ENCODE measurements around the gene GABRA4. TPM values are rescaled to one million over a fixed set of nuclear protein-coding genes. Genes with fewer than 3 reads are reported as not detected.

GABRA4 gene
- total and polyA plus RNA-seq, 2 experiments from 2014 or later: 1.5 to 1.9 TPM

DNA sequence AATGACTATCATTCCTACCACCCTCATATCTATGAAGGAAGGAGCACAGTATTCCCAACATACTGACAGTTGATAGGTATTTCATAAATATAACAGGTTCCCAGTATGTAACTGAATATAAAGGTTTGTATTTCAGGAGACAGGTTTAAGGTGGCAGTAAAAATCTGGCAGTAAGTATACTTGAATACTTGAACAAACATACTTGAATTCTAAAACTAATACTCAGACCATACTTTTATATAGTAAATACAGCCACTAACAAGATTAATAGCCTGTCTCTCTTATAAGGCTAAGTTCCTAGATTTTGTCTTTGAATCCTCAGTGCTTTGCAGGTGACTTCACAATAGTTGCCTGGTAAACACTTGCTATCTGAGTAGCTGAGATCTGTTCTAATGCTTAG is 37.8 kb downstream of the GABRA4 start:
- Mint-ChIP-seq H3K4me1 (no peaks in the 10 kb centered on the region), H3K4me3 (no peak overlapping the region)
- no peak for ATAC-seq

More for the DNA sequence above, 37.8 kb downstream of the GABRA4 start:
- Histone ChIP-seq H3K4me2 (no peak overlapping the region), H3K36me3 (ENCODE audit: insufficient read depth) (no peaks in the 10 kb centered on the region), H3K4me1 (ENCODE audit: insufficient read depth) (no peaks in the 10 kb centered on the region), H3K4me3 (no peak overlapping the region), H3F3A (replicated peaks; ENCODE audit: low read depth) (no peaks in the 10 kb centered on the region), H3K79me2 (replicated peaks; ENCODE audit: insufficient read depth) (no peaks in the 10 kb centered on the region), H4K20me1 (replicated peaks; ENCODE audit: insufficient read depth) (no peaks in the 10 kb centered on the region), H3K27me3 (ENCODE audit: insufficient read depth) (no peaks in the 10 kb centered on the region), H3K9me2 (ENCODE audit: insufficient read depth) (no peaks in the 10 kb centered on the region), H2AFZ (no peak overlapping the region), H3K27ac (ENCODE audit: low read depth) (no peak overlapping the region)
- Mint-ChIP-seq H3K27ac (no peak overlapping the region), H3K27me3 (ENCODE audit: insufficient read depth, low read depth, poor library complexity) (peaks cover 3% of the 10 kb centered on the region), H3K9me3 (no peaks in the 10 kb centered on the region), H3K36me3 (ENCODE audit: low read depth) (no peaks in the 10 kb centered on the region)
- TF ChIP-seq STAT1 (IDR thresholded peaks at IDR 0.05; ENCODE audit: unreplicated experiment): no peak
- TF ChIP-seq ZNF331 (CRISPR knock-in tag; IDR thresholded peaks at IDR 0.05; ENCODE audit: low read depth): no peak
- TF ChIP-seq, protein P1, sequence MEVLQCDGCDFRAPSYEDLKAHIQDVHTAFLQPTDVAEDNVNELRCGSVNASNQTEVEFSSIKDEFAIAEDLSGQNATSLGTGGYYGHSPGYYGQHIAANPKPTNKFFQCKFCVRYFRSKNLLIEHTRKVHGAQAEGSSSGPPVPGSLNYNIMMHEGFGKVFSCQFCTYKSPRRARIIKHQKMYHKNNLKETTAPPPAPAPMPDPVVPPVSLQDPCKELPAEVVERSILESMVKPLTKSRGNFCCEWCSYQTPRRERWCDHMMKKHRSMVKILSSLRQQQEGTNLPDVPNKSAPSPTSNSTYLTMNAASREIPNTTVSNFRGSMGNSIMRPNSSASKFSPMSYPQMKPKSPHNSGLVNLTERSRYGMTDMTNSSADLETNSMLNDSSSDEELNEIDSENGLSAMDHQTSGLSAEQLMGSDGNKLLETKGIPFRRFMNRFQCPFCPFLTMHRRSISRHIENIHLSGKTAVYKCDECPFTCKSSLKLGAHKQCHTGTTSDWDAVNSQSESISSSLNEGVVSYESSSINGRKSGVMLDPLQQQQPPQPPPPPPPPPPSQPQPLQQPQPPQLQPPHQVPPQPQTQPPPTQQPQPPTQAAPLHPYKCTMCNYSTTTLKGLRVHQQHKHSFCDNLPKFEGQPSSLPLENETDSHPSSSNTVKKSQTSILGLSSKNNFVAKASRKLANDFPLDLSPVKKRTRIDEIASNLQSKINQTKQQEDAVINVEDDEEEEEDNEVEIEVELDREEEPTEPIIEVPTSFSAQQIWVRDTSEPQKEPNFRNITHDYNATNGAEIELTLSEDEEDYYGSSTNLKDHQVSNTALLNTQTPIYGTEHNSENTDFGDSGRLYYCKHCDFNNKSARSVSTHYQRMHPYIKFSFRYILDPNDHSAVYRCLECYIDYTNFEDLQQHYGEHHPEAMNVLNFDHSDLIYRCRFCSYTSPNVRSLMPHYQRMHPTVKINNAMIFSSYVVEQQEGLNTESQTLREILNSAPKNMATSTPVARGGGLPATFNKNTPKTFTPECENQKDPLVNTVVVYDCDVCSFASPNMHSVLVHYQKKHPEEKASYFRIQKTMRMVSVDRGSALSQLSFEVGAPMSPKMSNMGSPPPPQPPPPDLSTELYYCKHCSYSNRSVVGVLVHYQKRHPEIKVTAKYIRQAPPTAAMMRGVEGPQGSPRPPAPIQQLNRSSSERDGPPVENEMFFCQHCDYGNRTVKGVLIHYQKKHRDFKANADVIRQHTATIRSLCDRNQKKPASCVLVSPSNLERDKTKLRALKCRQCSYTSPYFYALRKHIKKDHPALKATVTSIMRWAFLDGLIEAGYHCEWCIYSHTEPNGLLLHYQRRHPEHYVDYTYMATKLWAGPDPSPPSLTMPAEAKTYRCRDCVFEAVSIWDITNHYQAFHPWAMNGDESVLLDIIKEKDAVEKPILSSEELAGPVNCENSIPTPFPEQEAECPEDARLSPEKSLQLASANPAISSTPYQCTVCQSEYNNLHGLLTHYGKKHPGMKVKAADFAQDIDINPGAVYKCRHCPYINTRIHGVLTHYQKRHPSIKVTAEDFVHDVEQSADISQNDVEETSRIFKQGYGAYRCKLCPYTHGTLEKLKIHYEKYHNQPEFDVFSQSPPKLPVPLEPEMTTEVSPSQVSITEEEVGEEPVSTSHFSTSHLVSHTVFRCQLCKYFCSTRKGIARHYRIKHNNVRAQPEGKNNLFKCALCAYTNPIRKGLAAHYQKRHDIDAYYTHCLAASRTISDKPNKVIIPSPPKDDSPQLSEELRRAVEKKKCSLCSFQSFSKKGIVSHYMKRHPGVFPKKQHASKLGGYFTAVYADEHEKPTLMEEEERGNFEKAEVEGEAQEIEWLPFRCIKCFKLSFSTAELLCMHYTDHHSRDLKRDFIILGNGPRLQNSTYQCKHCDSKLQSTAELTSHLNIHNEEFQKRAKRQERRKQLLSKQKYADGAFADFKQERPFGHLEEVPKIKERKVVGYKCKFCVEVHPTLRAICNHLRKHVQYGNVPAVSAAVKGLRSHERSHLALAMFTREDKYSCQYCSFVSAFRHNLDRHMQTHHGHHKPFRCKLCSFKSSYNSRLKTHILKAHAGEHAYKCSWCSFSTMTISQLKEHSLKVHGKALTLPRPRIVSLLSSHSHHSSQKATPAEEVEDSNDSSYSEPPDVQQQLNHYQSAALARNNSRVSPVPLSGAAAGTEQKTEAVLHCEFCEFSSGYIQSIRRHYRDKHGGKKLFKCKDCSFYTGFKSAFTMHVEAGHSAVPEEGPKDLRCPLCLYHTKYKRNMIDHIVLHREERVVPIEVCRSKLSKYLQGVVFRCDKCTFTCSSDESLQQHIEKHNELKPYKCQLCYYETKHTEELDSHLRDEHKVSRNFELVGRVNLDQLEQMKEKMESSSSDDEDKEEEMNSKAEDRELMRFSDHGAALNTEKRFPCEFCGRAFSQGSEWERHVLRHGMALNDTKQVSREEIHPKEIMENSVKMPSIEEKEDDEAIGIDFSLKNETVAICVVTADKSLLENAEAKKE (CRISPR knock-in tag; IDR thresholded peaks at IDR 0.05): no peak
- TF ChIP-seq JUNB (IDR thresholded peaks at IDR 0.05; ENCODE audit: unreplicated experiment): no peak
- TF ChIP-seq, protein P2, sequence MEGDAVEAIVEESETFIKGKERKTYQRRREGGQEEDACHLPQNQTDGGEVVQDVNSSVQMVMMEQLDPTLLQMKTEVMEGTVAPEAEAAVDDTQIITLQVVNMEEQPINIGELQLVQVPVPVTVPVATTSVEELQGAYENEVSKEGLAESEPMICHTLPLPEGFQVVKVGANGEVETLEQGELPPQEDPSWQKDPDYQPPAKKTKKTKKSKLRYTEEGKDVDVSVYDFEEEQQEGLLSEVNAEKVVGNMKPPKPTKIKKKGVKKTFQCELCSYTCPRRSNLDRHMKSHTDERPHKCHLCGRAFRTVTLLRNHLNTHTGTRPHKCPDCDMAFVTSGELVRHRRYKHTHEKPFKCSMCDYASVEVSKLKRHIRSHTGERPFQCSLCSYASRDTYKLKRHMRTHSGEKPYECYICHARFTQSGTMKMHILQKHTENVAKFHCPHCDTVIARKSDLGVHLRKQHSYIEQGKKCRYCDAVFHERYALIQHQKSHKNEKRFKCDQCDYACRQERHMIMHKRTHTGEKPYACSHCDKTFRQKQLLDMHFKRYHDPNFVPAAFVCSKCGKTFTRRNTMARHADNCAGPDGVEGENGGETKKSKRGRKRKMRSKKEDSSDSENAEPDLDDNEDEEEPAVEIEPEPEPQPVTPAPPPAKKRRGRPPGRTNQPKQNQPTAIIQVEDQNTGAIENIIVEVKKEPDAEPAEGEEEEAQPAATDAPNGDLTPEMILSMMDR (conservative IDR thresholded peaks at IDR 0.05; ENCODE audit: low read depth in 2 of 2): no peak
- TF ChIP-seq EZH2phosphoT487 (IDR thresholded peaks at IDR 0.05; ENCODE audit: unreplicated experiment): no peak
- no peak for TF ChIP-seq ZNF114 (CRISPR knock-in tag; IDR thresholded peaks at IDR 0.05)
- TF ChIP-seq, protein P3, sequence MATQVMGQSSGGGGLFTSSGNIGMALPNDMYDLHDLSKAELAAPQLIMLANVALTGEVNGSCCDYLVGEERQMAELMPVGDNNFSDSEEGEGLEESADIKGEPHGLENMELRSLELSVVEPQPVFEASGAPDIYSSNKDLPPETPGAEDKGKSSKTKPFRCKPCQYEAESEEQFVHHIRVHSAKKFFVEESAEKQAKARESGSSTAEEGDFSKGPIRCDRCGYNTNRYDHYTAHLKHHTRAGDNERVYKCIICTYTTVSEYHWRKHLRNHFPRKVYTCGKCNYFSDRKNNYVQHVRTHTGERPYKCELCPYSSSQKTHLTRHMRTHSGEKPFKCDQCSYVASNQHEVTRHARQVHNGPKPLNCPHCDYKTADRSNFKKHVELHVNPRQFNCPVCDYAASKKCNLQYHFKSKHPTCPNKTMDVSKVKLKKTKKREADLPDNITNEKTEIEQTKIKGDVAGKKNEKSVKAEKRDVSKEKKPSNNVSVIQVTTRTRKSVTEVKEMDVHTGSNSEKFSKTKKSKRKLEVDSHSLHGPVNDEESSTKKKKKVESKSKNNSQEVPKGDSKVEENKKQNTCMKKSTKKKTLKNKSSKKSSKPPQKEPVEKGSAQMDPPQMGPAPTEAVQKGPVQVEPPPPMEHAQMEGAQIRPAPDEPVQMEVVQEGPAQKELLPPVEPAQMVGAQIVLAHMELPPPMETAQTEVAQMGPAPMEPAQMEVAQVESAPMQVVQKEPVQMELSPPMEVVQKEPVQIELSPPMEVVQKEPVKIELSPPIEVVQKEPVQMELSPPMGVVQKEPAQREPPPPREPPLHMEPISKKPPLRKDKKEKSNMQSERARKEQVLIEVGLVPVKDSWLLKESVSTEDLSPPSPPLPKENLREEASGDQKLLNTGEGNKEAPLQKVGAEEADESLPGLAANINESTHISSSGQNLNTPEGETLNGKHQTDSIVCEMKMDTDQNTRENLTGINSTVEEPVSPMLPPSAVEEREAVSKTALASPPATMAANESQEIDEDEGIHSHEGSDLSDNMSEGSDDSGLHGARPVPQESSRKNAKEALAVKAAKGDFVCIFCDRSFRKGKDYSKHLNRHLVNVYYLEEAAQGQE (IDR thresholded peaks at IDR 0.05; ENCODE audit: unreplicated experiment): no peak
- no peak for TF ChIP-seq CREB1 (CRISPR knock-in tag; IDR thresholded peaks at IDR 0.05; ENCODE audit: low read depth)
- no peak for TF ChIP-seq NANOG (IDR thresholded peaks at IDR 0.05; ENCODE audit: borderline replicate concordance)
- no peak for TF ChIP-seq EZH2 (IDR thresholded peaks at IDR 0.05; ENCODE audit: low read depth, unreplicated experiment)
- no peak for TF ChIP-seq POLR2AphosphoS5 (IDR thresholded peaks at IDR 0.05; ENCODE audit: low read depth)
- TF ChIP-seq, protein P4, sequence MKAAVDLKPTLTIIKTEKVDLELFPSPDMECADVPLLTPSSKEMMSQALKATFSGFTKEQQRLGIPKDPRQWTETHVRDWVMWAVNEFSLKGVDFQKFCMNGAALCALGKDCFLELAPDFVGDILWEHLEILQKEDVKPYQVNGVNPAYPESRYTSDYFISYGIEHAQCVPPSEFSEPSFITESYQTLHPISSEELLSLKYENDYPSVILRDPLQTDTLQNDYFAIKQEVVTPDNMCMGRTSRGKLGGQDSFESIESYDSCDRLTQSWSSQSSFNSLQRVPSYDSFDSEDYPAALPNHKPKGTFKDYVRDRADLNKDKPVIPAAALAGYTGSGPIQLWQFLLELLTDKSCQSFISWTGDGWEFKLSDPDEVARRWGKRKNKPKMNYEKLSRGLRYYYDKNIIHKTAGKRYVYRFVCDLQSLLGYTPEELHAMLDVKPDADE (IDR thresholded peaks at IDR 0.05): no peak
- DNase-seq (ENCODE audit: low spot score): no peak
